HEK293 (cell line): Measurements from ENCODE around the gene B4GAT1.

Experiments
- BCL11A ChIP-seq: fragments of 450-650 bp; formaldehyde crosslinking; IDR thresholded peaks from 2 replicates; pipeline ENCODE4 v1.5.1; 2016; ENCODE audit warnings: low read depth, missing biosample characterization, missing genetic modification characterization
- BCL11B ChIP-seq: fragments of 450-650 bp; formaldehyde crosslinking; IDR thresholded peaks from 2 replicates; pipeline ENCODE4 v1.5.1; 2016; ENCODE audit warnings: low read depth, missing biosample characterization, missing genetic modification characterization
- GLI2 ChIP-seq: fragments of 450-650 bp; formaldehyde crosslinking; IDR thresholded peaks from 2 replicates; pipeline ENCODE4; 2017; ENCODE audit warnings: missing biosample characterization, missing genetic modification characterization, low read depth, borderline replicate concordance
- GLIS1 ChIP-seq: fragments of 450-650 bp; formaldehyde crosslinking; IDR thresholded peaks from 2 replicates; pipeline ENCODE4 v1.5.1; 2016; ENCODE audit warnings: missing biosample characterization, missing genetic modification characterization
- HIC1 ChIP-seq: fragments of 450-650 bp; formaldehyde crosslinking; IDR thresholded peaks from 2 replicates; pipeline ENCODE4 v1.5.1; 2016; ENCODE audit warnings: missing biosample characterization, missing genetic modification characterization
- HOXA7 ChIP-seq: sonication (generic); formaldehyde crosslinking; IDR thresholded peaks from 2 replicates; pipeline ENCODE4 v1.8.1; 2022; ENCODE audit warnings: missing genetic modification reagents, borderline replicate concordance
- HOXC10 ChIP-seq: sonication (generic); formaldehyde crosslinking; IDR thresholded peaks from 2 replicates; pipeline ENCODE4 v1.8.1; 2023; ENCODE audit warnings: mild to moderate bottlenecking, missing genetic modification reagents
- KLF9 ChIP-seq: fragments of 450-650 bp; formaldehyde crosslinking; IDR thresholded peaks from 2 replicates; pipeline ENCODE4 v1.5.1; 2016; ENCODE audit warnings: missing biosample characterization, missing genetic modification characterization, low read depth
- MZF1 ChIP-seq: fragments of 450-650 bp; formaldehyde crosslinking; IDR thresholded peaks from 2 replicates; pipeline ENCODE4 v1.5.1; 2017; ENCODE audit warnings: missing biosample characterization, missing genetic modification characterization, borderline replicate concordance
- PRDM6 ChIP-seq: fragments of 450-650 bp; formaldehyde crosslinking; IDR thresholded peaks from 2 replicates; pipeline ENCODE4 v1.5.1; 2017; ENCODE audit warnings: missing biosample characterization, missing genetic modification characterization
- RBAK ChIP-seq: fragments of 450-650 bp; formaldehyde crosslinking; IDR thresholded peaks from 2 replicates; pipeline ENCODE4 v1.5.1; 2016; ENCODE audit warnings: missing biosample characterization, missing genetic modification characterization
- SALL2 ChIP-seq: fragments of 450-650 bp; formaldehyde crosslinking; IDR thresholded peaks from 2 replicates; pipeline ENCODE4 v1.5.0; 2017; ENCODE audit warnings: missing biosample characterization, mild to moderate bottlenecking, missing genetic modification characterization, borderline replicate concordance
- TCF7L2 ChIP-seq: IDR thresholded peaks from 2 replicates; pipeline ENCODE4 v1.6.1; 2011; ENCODE audit warnings: low read depth, mild to moderate bottlenecking, inconsistent platforms, low read length, moderate library complexity, borderline replicate concordance
- ZBTB20 ChIP-seq: fragments of 450-650 bp; formaldehyde crosslinking; IDR thresholded peaks from 2 replicates; pipeline ENCODE4 v1.5.1; 2016; ENCODE audit warnings: missing biosample characterization, missing genetic modification characterization
- ZBTB44 ChIP-seq: fragments of 450-650 bp; IDR thresholded peaks from 2 replicates; pipeline ENCODE4 v1.5.1; 2018; ENCODE audit warnings: missing biosample characterization, mild to moderate bottlenecking, missing genetic modification characterization
- ZEB2 ChIP-seq: fragments of 450-650 bp; formaldehyde crosslinking; IDR thresholded peaks from 2 replicates; pipeline ENCODE4 v1.5.1; 2016; ENCODE audit warnings: missing biosample characterization, missing genetic modification characterization
- ZNF138 ChIP-seq: fragments of 450-650 bp; formaldehyde crosslinking; IDR thresholded peaks from 2 replicates; pipeline ENCODE4 v1.5.1; 2016; ENCODE audit warnings: missing biosample characterization, missing genetic modification characterization, borderline replicate concordance
- ZNF26 ChIP-seq: fragments of 450-650 bp; formaldehyde crosslinking; IDR thresholded peaks from 2 replicates; pipeline ENCODE4 v1.5.1; 2016; ENCODE audit warnings: missing biosample characterization, missing genetic modification characterization
- ZNF280C ChIP-seq: fragments of 450-650 bp; formaldehyde crosslinking; IDR thresholded peaks from 2 replicates; pipeline ENCODE4 v1.5.1; 2016; ENCODE audit warnings: missing biosample characterization, missing genetic modification characterization
- ZNF433 ChIP-seq: fragments of 450-650 bp; formaldehyde crosslinking; IDR thresholded peaks from 2 replicates; pipeline ENCODE4 v1.5.1; 2016; ENCODE audit warnings: missing biosample characterization, missing genetic modification characterization, low read depth
- ZNF518A ChIP-seq: fragments of 450-650 bp; formaldehyde crosslinking; conservative IDR thresholded peaks from 2 replicates; pipeline ENCODE4 v1.5.1; 2016; ENCODE audit warnings: low read depth, missing biosample characterization, missing genetic modification characterization
- ZNF561 ChIP-seq: fragments of 450-650 bp; IDR thresholded peaks from 2 replicates; pipeline ENCODE4 v1.5.1; 2018; ENCODE audit warnings: missing biosample characterization, missing genetic modification characterization, borderline replicate concordance
- ZNF621 ChIP-seq: fragments of 450-650 bp; formaldehyde crosslinking; IDR thresholded peaks from 2 replicates; pipeline ENCODE4 v1.5.1; 2017; ENCODE audit warnings: missing biosample characterization, missing genetic modification characterization

The B4GAT1 gene

GRCh38 chr11:66344550-66345315, 2.7 kb downstream of the B4GAT1 start, which contains the start of gene BRMS1 (continued):
- TF ChIP-seq ZNF518A (no peak), RBAK (tag by site-specific recombination) (no peak), PRDM6 (tag by site-specific recombination) (no peak), ZNF138 (no peak), ZEB2 (tag by site-specific recombination) (peak; percentile 71), BCL11A (tag by site-specific recombination) (no peak), HIC1 (tag by site-specific recombination) (no peak), HOXC10 (no peak), ZNF433 (no peak), BCL11B (tag by site-specific recombination) (no peak), ZBTB20 (tag by site-specific recombination) (no peak; the same call in 1 of the 2 replicates), MZF1 (tag by site-specific recombination) (no peak), ZNF561 (tag by site-specific recombination) (no peak; the same call in 1 of the 2 replicates), ZNF26 (tag by site-specific recombination) (no peak), GLIS1 (tag by site-specific recombination) (0 out of 2 replicates have a peak, but pooled peaks have one; percentile 29), GLI2 (tag by site-specific recombination) (no peak), ZBTB44 (tag by site-specific recombination) (0 out of 2 replicates have a peak, but pooled peaks have one; percentile 14), HOXA7 (CRISPR knock-in tag) (no peak), KLF9 (no peak), ZNF280C (tag by site-specific recombination) (no peak), SALL2 (tag by site-specific recombination) (no peak), TCF7L2 (no peak), ZNF621 (tag by site-specific recombination) (no peak)
